Measurements from ENCODE around the gene SLC17A3.

The SLC17A3 gene

DNA sequence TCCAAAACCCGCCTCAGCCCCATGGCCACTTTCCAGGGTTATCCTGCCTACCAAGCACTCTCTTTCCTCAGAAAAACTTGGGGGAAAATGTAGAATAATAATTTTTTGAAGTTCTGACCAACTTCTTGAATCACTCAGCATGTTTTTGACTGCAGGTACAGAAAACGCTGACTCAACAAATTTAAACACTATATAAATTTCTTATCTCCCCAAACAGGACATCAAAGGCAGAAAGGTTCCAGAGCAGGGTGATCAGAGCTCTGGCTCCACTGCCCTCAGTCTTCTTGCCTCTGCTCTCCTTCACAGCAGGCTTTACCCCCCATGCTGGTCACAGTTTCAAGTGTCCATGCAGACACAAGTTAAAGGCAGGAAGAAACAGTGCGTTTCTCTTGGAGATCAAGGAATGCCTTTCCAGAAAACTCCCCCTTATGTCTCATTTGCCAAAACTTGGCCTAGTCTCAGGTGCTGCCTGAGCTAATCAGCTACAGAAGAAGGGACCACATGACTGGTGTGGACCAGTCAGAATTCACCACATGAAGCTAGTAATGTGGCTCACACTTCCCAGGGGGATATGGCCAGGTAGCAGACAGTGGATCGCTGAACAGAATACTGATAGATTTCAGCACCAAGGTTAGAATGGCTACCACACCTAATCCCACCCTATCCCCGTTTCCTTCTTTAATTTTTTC is 24.4 kb upstream of the SLC17A3 start:
- no peaks in the 10 kb centered on the region for H3K36me3 ChIP-seq (ENCODE audit: low read length)
- no peak for TF ChIP-seq EZH2phosphoT487 (conservative IDR thresholded peaks at IDR 0.05; ENCODE audit: low read length)
- TF ChIP-seq, protein P1, sequence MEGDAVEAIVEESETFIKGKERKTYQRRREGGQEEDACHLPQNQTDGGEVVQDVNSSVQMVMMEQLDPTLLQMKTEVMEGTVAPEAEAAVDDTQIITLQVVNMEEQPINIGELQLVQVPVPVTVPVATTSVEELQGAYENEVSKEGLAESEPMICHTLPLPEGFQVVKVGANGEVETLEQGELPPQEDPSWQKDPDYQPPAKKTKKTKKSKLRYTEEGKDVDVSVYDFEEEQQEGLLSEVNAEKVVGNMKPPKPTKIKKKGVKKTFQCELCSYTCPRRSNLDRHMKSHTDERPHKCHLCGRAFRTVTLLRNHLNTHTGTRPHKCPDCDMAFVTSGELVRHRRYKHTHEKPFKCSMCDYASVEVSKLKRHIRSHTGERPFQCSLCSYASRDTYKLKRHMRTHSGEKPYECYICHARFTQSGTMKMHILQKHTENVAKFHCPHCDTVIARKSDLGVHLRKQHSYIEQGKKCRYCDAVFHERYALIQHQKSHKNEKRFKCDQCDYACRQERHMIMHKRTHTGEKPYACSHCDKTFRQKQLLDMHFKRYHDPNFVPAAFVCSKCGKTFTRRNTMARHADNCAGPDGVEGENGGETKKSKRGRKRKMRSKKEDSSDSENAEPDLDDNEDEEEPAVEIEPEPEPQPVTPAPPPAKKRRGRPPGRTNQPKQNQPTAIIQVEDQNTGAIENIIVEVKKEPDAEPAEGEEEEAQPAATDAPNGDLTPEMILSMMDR (IDR thresholded peaks at IDR 0.05; ENCODE audit: insufficient read depth, low read length, poor library complexity, severe bottlenecking), result no peak
- no peak overlapping the region for H2AFZ ChIP-seq (ENCODE audit: low read depth, low read length, severe bottlenecking)

DNA sequence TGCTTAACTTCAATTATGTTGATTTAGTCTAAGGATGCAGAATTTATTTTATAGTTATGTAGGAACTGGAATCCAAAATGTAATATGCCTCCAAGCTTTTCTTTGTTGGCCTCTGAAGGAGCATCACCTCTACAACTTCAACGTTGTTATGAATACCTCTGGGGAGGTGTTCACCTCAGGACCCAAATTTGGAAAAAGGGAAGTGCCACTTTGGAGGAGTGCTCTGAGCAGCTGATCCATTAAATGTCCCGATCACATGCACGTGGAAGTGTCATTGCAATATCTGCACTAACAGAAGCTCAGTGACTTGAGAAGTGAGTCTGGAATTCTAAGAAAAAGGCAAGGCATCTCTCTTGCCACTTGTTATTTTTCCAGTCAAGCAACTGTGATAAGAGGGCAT is 22.2 kb upstream of the SLC17A3 start:
- no peaks in the 10 kb centered on the region for H3K27me3 ChIP-seq (ENCODE audit: low read length)
- no peak overlapping the region for H3K27ac ChIP-seq (ENCODE audit: low read depth, low read length)
- TF ChIP-seq, protein P1 (IDR thresholded peaks at IDR 0.05; ENCODE audit: insufficient read depth, low read length, poor library complexity, severe bottlenecking), result no peak
- no peak for TF ChIP-seq EZH2phosphoT487 (conservative IDR thresholded peaks at IDR 0.05; ENCODE audit: low read length)
- H3K79me2 ChIP-seq (ENCODE audit: insufficient read depth, low read length), result no peaks in the 10 kb centered on the region
- no peak overlapping the region for H2AFZ ChIP-seq (ENCODE audit: low read depth, low read length, severe bottlenecking)
- H3K9ac ChIP-seq (ENCODE audit: low read length), result no peak overlapping the region
- no peak overlapping the region for H3K4me3 ChIP-seq (ENCODE audit: insufficient read depth, low read length, poor library complexity, severe bottlenecking)
- no peaks in the 10 kb centered on the region for H3K9me3 ChIP-seq (ENCODE audit: insufficient read depth, low read length)
- no peaks in the 10 kb centered on the region for H4K20me1 ChIP-seq (ENCODE audit: low read depth, low read length)
- H3F3A ChIP-seq (ENCODE audit: insufficient read depth), result no peaks in the 10 kb centered on the region
- H3K4me2 ChIP-seq (ENCODE audit: low read depth, low read length, poor library complexity, severe bottlenecking), result no peak overlapping the region
- no peaks in the 10 kb centered on the region for H3K9me2 ChIP-seq (replicated peaks; ENCODE audit: insufficient read depth, low read length)
- no peaks in the 10 kb centered on the region for H3K36me3 ChIP-seq (ENCODE audit: low read length)

More for the DNA sequence above, 24.4 kb upstream of the SLC17A3 start:
- H3K27me3 ChIP-seq (ENCODE audit: low read length), result no peaks in the 10 kb centered on the region
- no peaks in the 10 kb centered on the region for H3F3A ChIP-seq (ENCODE audit: insufficient read depth)
- H3K4me3 ChIP-seq (ENCODE audit: insufficient read depth, low read length, poor library complexity, severe bottlenecking), result no peak overlapping the region
- H3K4me2 ChIP-seq (ENCODE audit: low read depth, low read length, poor library complexity, severe bottlenecking), result no peak overlapping the region
- no peak overlapping the region for H3K27ac ChIP-seq (ENCODE audit: low read depth, low read length)
- H3K79me2 ChIP-seq (ENCODE audit: insufficient read depth, low read length), result no peaks in the 10 kb centered on the region
- H4K20me1 ChIP-seq (ENCODE audit: low read depth, low read length), result no peaks in the 10 kb centered on the region
- no peak overlapping the region for H3K9ac ChIP-seq (ENCODE audit: low read length)
- no peaks in the 10 kb centered on the region for H3K9me3 ChIP-seq (ENCODE audit: insufficient read depth, low read length)
- no peaks in the 10 kb centered on the region for H3K9me2 ChIP-seq (replicated peaks; ENCODE audit: insufficient read depth, low read length)

DNA sequence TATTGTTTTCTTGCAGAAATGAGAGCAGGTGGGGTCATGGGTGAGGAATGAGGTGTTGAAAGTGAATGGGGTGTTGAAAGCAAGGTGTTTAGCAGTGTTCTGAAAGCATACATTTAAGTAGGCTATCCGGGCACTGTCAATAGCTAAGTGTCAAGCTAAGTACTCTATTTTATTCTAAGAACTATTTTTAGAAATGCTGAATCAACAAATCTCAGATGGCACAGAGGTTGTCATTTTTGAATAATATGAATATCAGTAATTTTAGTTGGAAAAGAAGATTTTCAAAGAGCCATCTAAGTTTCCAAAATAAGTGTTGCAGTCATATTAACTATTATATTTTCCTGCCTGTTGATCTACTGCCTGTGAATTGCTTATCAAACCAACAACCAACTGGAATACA is 21.7 kb upstream of the SLC17A3 start:
- Histone ChIP-seq H3K9me2 (replicated peaks; ENCODE audit: insufficient read depth, low read length) (no peaks in the 10 kb centered on the region), H3K27ac (ENCODE audit: low read depth, low read length) (no peak overlapping the region), H3F3A (ENCODE audit: insufficient read depth) (no peaks in the 10 kb centered on the region), H3K79me2 (ENCODE audit: insufficient read depth, low read length) (no peaks in the 10 kb centered on the region), H3K4me3 (ENCODE audit: insufficient read depth, low read length, poor library complexity, severe bottlenecking) (no peak overlapping the region), H3K4me2 (ENCODE audit: low read depth, low read length, poor library complexity, severe bottlenecking) (no peak overlapping the region), H4K20me1 (ENCODE audit: low read depth, low read length) (no peaks in the 10 kb centered on the region), H3K27me3 (ENCODE audit: low read length) (no peaks in the 10 kb centered on the region), H3K9ac (ENCODE audit: low read length) (no peak overlapping the region), H3K36me3 (ENCODE audit: low read length) (no peaks in the 10 kb centered on the region), H3K9me3 (ENCODE audit: insufficient read depth, low read length) (no peaks in the 10 kb centered on the region), H2AFZ (ENCODE audit: low read depth, low read length, severe bottlenecking) (no peak overlapping the region)
- TF ChIP-seq EZH2phosphoT487 (conservative IDR thresholded peaks at IDR 0.05; ENCODE audit: low read length), result no peak
- TF ChIP-seq, protein P1 (IDR thresholded peaks at IDR 0.05; ENCODE audit: insufficient read depth, low read length, poor library complexity, severe bottlenecking), result no peak

Measured in SU-DHL-6 (cell line).